HL-60 (cell line): ENCODE data around the gene PSMG1.
"Not testable (repeated sequence)": the region's sequence is repeated elsewhere in the genome, so short reads cannot be mapped to it uniquely, and the experiment has no call there.

ENCODE experiments used
- DNase-seq, 2 experiments: peaks; one replicate each; pipeline ENCODE4 v3.0.0-alpha.2; 2010 to 2020; ENCODE audit warnings: low read depth in 1 of 2, low spot score in 1 of 2
- H3K27ac ChIP-seq: fragments of 250-450 bp; sonication (Bioruptor Pico); replicated peaks from 2 replicates; pipeline ENCODE4 v1.5.1; 2020; ENCODE audit warnings: mild to moderate bottlenecking, moderate library complexity
- H3K27me3 ChIP-seq: fragments of 250-450 bp; sonication (Bioruptor Pico); 2 replicates; pipeline ENCODE4 v1.5.1; 2021; ENCODE audit warnings: mild to moderate bottlenecking, moderate library complexity; ENCODE audit not compliant: insufficient read depth, poor library complexity, severe bottlenecking
- H3K4me3 ChIP-seq: replicated peaks from 2 replicates; pipeline ENCODE4 v1.5.1; 2011; ENCODE audit warnings: mild to moderate bottlenecking, control low read depth, low read length; ENCODE audit not compliant: insufficient read depth
- CTCF ChIP-seq: IDR thresholded peaks from one replicate; pipeline ENCODE4 v1.5.1; 2011; ENCODE audit warnings: low read length, control low read depth, inconsistent platforms; ENCODE audit not compliant: insufficient read depth
- GABPA ChIP-seq: IDR thresholded peaks from 2 replicates; pipeline ENCODE4 v1.6.1; 2012; ENCODE audit warnings: low read depth
- POLR2AphosphoS5 ChIP-seq: IDR thresholded peaks from 2 replicates; pipeline ENCODE4 v1.6.1; 2012; ENCODE audit warnings: low read depth
- REST ChIP-seq: IDR thresholded peaks from 2 replicates; pipeline ENCODE4 v1.6.1; 2012; ENCODE audit warnings: low read depth; ENCODE audit not compliant: insufficient replicate concordance
- SPI1 ChIP-seq: IDR thresholded peaks from 2 replicates; pipeline ENCODE4 v1.6.1; 2012; ENCODE audit warnings: low read depth, mild to moderate bottlenecking, borderline replicate concordance

PSMG1 gene

GRCh38 chr21:39221997-39222486 lies 38.8 kb upstream of the PSMG1 start:
- DNase-seq, result no peak
- H3K4me3 ChIP-seq, result no peak overlapping the region
- no peak overlapping the region for H3K27ac ChIP-seq
- no peaks in the 10 kb centered on the region for H3K27me3 ChIP-seq
- TF ChIP-seq CTCF, result no peak
- no peak for TF ChIP-seq SPI1
- TF ChIP-seq REST, result no peak
- TF ChIP-seq GABPA, result no peak
- no peak for TF ChIP-seq POLR2AphosphoS5

- H3K4me3 ChIP-seq, result no peak overlapping the region
- H3K27me3 ChIP-seq, result no peaks in the 10 kb centered on the region
- no peak for DNase-seq
- H3K27ac ChIP-seq, result no peak overlapping the region
- TF ChIP-seq GABPA (no peak), REST (no peak), SPI1 (no peak), POLR2AphosphoS5 (no peak), CTCF (no peak)
Observed at GRCh38 chr21:39221282-39221996, 38.2 kb upstream of the PSMG1 start.

DNA sequence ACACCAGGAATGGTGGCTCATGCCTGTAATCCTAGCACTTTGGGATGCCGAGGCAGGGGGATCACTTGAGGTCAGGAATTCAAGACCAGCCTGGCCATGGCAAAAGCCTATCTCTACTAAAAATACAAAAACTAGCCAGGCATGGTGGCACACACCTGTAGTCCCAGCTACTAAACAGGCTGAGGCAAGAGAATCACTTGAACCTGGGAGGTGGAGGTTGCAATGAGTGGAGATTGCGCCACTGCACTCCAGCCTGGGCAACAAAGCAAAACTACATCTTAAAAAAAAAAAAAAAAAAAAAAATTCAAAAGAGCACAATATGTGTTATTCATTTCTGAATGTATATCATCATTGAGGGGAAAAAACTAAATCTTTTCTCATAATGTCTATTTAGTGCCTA lies 37.6 kb upstream of the PSMG1 start:
- H3K27me3 ChIP-seq, H3K4me3 ChIP-seq, H3K27ac ChIP-seq, DNase-seq: not testable (repeated sequence)

GRCh38 chr21:39220150-39220549 lies 36.9 kb upstream of the PSMG1 start:
- Histone ChIP-seq H3K4me3 (no peak overlapping the region), H3K27ac (no peak overlapping the region), H3K27me3 (no peaks in the 10 kb centered on the region)
- DNase-seq, result no peak
- TF ChIP-seq REST (no peak), SPI1 (no peak), CTCF (no peak), GABPA (no peak), POLR2AphosphoS5 (no peak)
